Uterus (tissue), 2 donors: ENCODE data around the gene GSN.

Experiments
- POLR2A ChIP-seq, 2 donors: fragments of 450-650 bp; IDR thresholded peaks; one replicate each; pipeline ENCODE4 v1.6.1; 2016; ENCODE audit warnings: antibody characterized with exemption in 2 of 2, mild to moderate bottlenecking in 1 of 2, moderate library complexity in 1 of 2
- TF ChIP-seq, protein P1 (sequence below), 4 experiments: fragments of 200-600 bp in 2 of 4; fragments of 450-650 bp in 2 of 4; sonication (generic) in 2 of 4; IDR thresholded peaks; one replicate each; pipeline ENCODE4 v1.5.1; 2016 to 2019; ENCODE audit warnings: antibody characterized with exemption in 4 of 4, mild to moderate bottlenecking in 2 of 4, moderate library complexity in 1 of 4

DNA sequence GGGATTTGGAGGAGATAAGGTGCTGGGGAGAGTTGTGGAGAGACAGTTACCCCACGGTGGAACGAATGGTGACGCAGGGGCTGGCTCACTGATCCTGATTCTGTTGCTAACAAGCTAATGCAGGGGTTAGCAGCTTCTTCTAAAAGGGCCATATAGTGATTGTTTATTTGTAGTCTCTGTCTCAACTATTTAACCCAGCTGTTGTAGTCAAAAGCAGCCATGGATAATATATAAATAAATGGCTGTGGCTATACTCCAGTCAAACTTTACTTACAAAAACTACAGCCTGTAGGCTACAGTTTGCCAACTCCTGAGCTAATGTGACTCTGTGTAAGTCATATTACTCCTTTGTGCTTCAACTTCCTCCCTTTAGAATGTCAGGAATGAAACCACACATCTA lies 80.3 kb downstream of the GSN start:
- TF ChIP-seq, protein P1, sequence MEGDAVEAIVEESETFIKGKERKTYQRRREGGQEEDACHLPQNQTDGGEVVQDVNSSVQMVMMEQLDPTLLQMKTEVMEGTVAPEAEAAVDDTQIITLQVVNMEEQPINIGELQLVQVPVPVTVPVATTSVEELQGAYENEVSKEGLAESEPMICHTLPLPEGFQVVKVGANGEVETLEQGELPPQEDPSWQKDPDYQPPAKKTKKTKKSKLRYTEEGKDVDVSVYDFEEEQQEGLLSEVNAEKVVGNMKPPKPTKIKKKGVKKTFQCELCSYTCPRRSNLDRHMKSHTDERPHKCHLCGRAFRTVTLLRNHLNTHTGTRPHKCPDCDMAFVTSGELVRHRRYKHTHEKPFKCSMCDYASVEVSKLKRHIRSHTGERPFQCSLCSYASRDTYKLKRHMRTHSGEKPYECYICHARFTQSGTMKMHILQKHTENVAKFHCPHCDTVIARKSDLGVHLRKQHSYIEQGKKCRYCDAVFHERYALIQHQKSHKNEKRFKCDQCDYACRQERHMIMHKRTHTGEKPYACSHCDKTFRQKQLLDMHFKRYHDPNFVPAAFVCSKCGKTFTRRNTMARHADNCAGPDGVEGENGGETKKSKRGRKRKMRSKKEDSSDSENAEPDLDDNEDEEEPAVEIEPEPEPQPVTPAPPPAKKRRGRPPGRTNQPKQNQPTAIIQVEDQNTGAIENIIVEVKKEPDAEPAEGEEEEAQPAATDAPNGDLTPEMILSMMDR (IDR thresholded peaks at IDR 0.05) = no peak
- TF ChIP-seq POLR2A (IDR thresholded peaks at IDR 0.05) = no peak
